ENCODE results near the gene TP53I13.

TP53I13 gene

DNA sequence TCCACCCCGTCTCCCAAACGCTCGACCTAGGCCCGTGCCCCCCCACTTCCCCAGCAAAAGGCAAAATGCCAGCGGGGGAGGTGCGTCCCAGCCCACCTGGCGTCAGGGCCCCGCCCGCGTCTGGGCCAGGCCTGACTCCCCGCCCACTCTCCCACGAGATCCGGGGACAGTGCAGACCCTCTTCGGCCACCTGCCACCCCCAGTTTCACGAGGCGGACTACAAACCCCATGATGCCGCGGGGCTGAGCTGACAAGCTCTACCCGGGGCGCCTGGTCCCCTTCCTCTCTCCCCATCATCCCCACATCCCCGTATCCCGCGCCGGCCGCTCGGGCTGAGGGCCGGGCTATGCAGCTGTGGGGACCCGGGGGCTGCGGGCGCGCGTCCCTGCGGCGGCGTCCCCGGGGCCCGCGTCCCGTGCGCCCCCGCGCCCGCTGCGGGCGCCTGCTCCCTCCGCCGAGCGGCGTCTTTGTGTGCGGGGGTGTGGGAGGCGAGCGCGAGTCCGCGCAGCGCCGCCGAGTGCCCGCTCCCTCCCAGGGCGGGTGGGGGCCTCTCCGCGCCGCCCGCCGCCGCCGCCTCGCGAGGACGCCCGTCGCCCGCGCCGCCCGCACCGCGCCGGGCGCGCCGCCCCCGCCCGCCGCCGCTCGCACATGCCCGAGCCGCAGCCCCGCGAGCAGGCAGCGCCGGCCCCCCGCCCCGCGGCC, 24.5 kb downstream of the TP53I13 start, which contains the start of gene ANKRD13B:
ANKRD13B (plus strand) TSS at position 283 of the 702 bp plus-strand sequence. CDS start 490 bp downstream, outside the sequence.
- Histone ChIP-seq H2AK5ac (ENCODE audit: low read depth, low read length) (peak within 1 kb of the TSS; percentile 83), H3K4me2 (ENCODE audit: insufficient read depth, low read length, poor library complexity, severe bottlenecking) (peak within 1 kb of the TSS; percentile 97), H3K9me3 (replicated peaks in 1 of 2; ENCODE audit: control insufficient read depth in 2 of 2, insufficient read depth in 1 of 2, low read depth in 1 of 2, low read length in 2 of 2) (no peaks in the 10 kb centered on the region), H3K9ac (ENCODE audit: low read depth, low read length, poor library complexity) (peak within 1 kb of the TSS; percentile 87), H3K27ac (replicated peaks; ENCODE audit: low read length) (peak within 1 kb of the TSS; percentile 0), H2BK15ac (ENCODE audit: low read length) (peak within 1 kb of the TSS; percentile 65), H4K8ac (ENCODE audit: low read depth, low read length) (no peak within 1 kb of the TSS), H2AFZ (ENCODE audit: low read length) (peak within 1 kb of the TSS; percentile 93), H3K27me3 (ENCODE audit: control insufficient read depth in 3 of 3, insufficient read depth in 3 of 3, low read depth in 1 of 3, low read length in 3 of 3) (no peaks in the 10 kb centered on the region), H3K4me1 (ENCODE audit: control insufficient read depth in 2 of 2, insufficient read depth in 1 of 2, low read depth in 1 of 2, low read length in 2 of 2) (peaks cover 53 to 54% of the 10 kb centered on the region in 2 donors), H3K23ac (ENCODE audit: low read depth, low read length, poor library complexity) (peak within 1 kb of the TSS; percentile 90), H2BK12ac (ENCODE audit: low read length) (no peak within 1 kb of the TSS), H4K91ac (ENCODE audit: low read depth, low read length, poor library complexity) (no peak within 1 kb of the TSS), H3K18ac (ENCODE audit: low read length) (peak within 1 kb of the TSS; percentile 78), H3K4me3 (ENCODE audit: low read length in 2 of 2) (peak within 1 kb of the TSS; percentile 66 to 89), H3K79me1 (ENCODE audit: low read depth, low read length) (peaks cover 16% of the 10 kb centered on the region), H3K14ac (ENCODE audit: low read length) (no peak within 1 kb of the TSS), H2BK5ac (ENCODE audit: low read length) (no peak within 1 kb of the TSS), H3K36me3 (replicated peaks in 1 of 2; ENCODE audit: control insufficient read depth in 2 of 2, insufficient read depth in 2 of 2, low read length in 2 of 2) (no peaks in the 10 kb centered on the region), H2BK120ac (ENCODE audit: low read depth, low read length) (peak within 1 kb of the TSS; percentile 57), H3K4ac (ENCODE audit: low read length) (no peak within 1 kb of the TSS)
- DNase-seq (ENCODE audit: low spot score), result no peak
- no CpG with 5 or more reads among the region's 96 CpGs for WGBS, 2 donors (ENCODE audit: extremely low coverage in 2 of 2, insufficient read length in 2 of 2, insufficient replicate concordance in 1 of 2)

DNA sequence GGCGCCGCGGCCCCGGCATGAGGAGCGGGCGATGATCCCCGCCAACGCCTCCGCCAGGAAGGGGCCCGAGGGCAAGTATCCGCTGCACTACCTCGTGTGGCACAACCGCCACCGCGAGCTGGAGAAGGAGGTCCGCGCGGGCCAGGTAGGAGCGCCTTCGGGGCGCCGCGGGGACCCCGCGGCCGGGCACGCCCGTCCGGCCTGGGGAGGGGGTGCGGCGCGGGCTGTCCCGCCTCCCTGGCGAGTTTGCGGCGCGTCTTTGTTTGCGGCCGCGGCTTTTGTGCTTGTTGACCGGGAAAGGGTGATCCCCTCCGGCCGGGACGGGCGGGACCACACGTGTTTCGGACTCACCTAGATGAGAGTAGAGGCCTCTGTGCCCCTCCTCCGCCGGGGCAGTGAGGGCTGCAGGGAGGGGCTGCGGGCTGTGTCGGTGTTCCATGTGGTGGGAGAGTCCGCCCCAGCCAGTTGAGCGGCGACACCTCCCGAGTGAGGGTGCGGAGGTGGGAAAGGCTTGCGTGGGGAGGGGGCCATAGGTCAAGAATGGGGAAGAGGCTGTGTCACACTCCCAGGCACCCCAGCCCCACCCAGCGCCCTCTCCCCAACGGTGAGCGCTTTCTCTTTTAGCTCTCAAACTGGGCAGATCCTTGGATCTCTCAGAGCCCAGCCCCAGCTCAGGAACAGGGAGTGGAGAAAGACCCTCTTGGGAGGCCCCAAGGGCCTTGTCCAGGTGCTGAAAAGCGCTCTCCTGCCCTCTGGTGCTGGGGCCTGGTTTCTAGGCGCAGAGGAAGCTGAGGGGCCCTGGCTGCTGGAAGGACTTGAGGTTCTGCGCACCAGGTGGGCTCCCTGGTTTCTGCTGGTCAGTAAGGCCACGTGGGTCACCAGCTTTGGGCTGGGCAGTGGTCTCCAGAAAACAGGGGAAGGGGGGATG, 25.4 kb downstream of the TP53I13 start:
- H4K8ac ChIP-seq (ENCODE audit: low read depth, low read length), result no peak overlapping the region
- H3K4ac ChIP-seq (ENCODE audit: low read length), result no peak overlapping the region
- H3K36me3 ChIP-seq (replicated peaks in 1 of 2; ENCODE audit: control insufficient read depth in 2 of 2, insufficient read depth in 2 of 2, low read length in 2 of 2), result no peaks in the 10 kb centered on the region
- peak overlapping the region; percentile 41 for H2BK15ac ChIP-seq (ENCODE audit: low read length)
- H2BK5ac ChIP-seq (ENCODE audit: low read length), result no peak overlapping the region
- peaks cover 53 to 54% of the 10 kb centered on the region in 2 donors for H3K4me1 ChIP-seq (ENCODE audit: control insufficient read depth in 2 of 2, insufficient read depth in 1 of 2, low read depth in 1 of 2, low read length in 2 of 2)
- peak overlapping the region; percentile 83 for H2AK5ac ChIP-seq (ENCODE audit: low read depth, low read length)
- H2BK12ac ChIP-seq (ENCODE audit: low read length), result no peak overlapping the region
- H4K91ac ChIP-seq (ENCODE audit: low read depth, low read length, poor library complexity), result no peak overlapping the region
- peak overlapping the region; percentile 93 for H2AFZ ChIP-seq (ENCODE audit: low read length)
- H3K23ac ChIP-seq (ENCODE audit: low read depth, low read length, poor library complexity), result peak overlapping the region; percentile 90
- H3K14ac ChIP-seq (ENCODE audit: low read length), result no peak overlapping the region
- H3K79me1 ChIP-seq (ENCODE audit: low read depth, low read length), result peaks cover 10% of the 10 kb centered on the region
- H3K9ac ChIP-seq (ENCODE audit: low read depth, low read length, poor library complexity), result peak overlapping the region; percentile 87
- H3K18ac ChIP-seq (ENCODE audit: low read length), result peak overlapping the region; percentile 78
- WGBS, 2 donors (ENCODE audit: extremely low coverage in 2 of 2, insufficient read length in 2 of 2, insufficient replicate concordance in 1 of 2), result no CpG with 5 or more reads among the region's 64 CpGs
- no peaks in the 10 kb centered on the region for H3K9me3 ChIP-seq (replicated peaks in 1 of 2; ENCODE audit: control insufficient read depth in 2 of 2, insufficient read depth in 1 of 2, low read depth in 1 of 2, low read length in 2 of 2)
- no peak overlapping the region for H3K27ac ChIP-seq (replicated peaks; ENCODE audit: low read length)
- H3K4me2 ChIP-seq (ENCODE audit: insufficient read depth, low read length, poor library complexity, severe bottlenecking), result peak overlapping the region; percentile 97
- H3K27me3 ChIP-seq (ENCODE audit: control insufficient read depth in 3 of 3, insufficient read depth in 3 of 3, low read depth in 1 of 3, low read length in 3 of 3), result no peaks in the 10 kb centered on the region
- no peak for DNase-seq (ENCODE audit: low spot score)
- H3K4me3 ChIP-seq (ENCODE audit: low read length in 2 of 2), result peak overlapping the region; percentile 66 to 89
- peak overlapping the region; percentile 36 for H2BK120ac ChIP-seq (ENCODE audit: low read depth, low read length)

DNA sequence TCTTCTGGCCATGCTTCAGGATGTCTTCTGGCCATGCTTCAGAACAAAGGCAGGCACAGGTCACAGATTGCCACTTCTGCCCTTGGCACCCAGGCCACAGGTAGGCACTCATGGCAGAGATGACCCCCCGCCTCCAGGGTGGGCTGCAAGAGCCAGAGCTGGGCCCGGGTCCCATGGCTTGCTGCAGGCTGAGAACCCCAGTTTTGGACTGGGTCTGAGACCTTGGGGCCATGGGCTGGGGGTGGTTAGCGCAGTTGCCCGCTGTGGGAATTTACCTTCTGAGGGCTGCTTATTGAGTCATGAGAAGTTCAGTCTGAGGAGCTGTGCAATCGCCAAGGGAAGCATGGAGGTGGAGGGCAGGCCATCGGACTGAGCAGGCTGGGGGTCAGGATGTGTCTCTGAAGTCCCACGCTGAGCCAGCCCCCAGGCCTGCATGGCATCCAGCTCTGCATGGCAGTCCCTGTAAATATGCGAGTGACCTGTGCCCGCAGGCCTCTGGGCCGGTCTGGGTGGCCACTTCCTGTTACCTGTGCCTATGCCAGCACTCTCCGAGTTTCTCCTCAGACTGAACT, 26.1 kb downstream of the TP53I13 start:
- no peak overlapping the region for H3K14ac ChIP-seq (ENCODE audit: low read length)
- peaks cover 8% of the 10 kb centered on the region for H3K79me1 ChIP-seq (ENCODE audit: low read depth, low read length)
- no peak overlapping the region for H2BK12ac ChIP-seq (ENCODE audit: low read length)
- no peaks in the 10 kb centered on the region for H3K36me3 ChIP-seq (replicated peaks in 1 of 2; ENCODE audit: control insufficient read depth in 2 of 2, insufficient read depth in 2 of 2, low read length in 2 of 2)
- H4K8ac ChIP-seq (ENCODE audit: low read depth, low read length), result no peak overlapping the region
- no peak overlapping the region for H2BK120ac ChIP-seq (ENCODE audit: low read depth, low read length)
- H3K27ac ChIP-seq (replicated peaks; ENCODE audit: low read length), result no peak overlapping the region
- peak overlapping the region; percentile 57 for H3K18ac ChIP-seq (ENCODE audit: low read length)
- peak overlapping the region; percentile 31 for H2AK5ac ChIP-seq (ENCODE audit: low read depth, low read length)
- H3K27me3 ChIP-seq (ENCODE audit: control insufficient read depth in 3 of 3, insufficient read depth in 3 of 3, low read depth in 1 of 3, low read length in 3 of 3), result no peaks in the 10 kb centered on the region
- no peak overlapping the region for H3K4ac ChIP-seq (ENCODE audit: low read length)
- H3K9me3 ChIP-seq (replicated peaks in 1 of 2; ENCODE audit: control insufficient read depth in 2 of 2, insufficient read depth in 1 of 2, low read depth in 1 of 2, low read length in 2 of 2), result no peaks in the 10 kb centered on the region
- H2BK15ac ChIP-seq (ENCODE audit: low read length), result peak overlapping the region; percentile 41
- H4K91ac ChIP-seq (ENCODE audit: low read depth, low read length, poor library complexity), result no peak overlapping the region
- no peak for DNase-seq (ENCODE audit: low spot score)
- no CpG with 5 or more reads among the region's 11 CpGs for WGBS, 2 donors (ENCODE audit: extremely low coverage in 2 of 2, insufficient read length in 2 of 2, insufficient replicate concordance in 1 of 2)
- H3K4me1 ChIP-seq (ENCODE audit: control insufficient read depth in 2 of 2, insufficient read depth in 1 of 2, low read depth in 1 of 2, low read length in 2 of 2), result peaks cover 54% of the 10 kb centered on the region in 2 donors
- peak overlapping the region; percentile 5 for H3K23ac ChIP-seq (ENCODE audit: low read depth, low read length, poor library complexity)
- H3K4me3 ChIP-seq (ENCODE audit: low read length in 2 of 2), result peak overlapping the region in 1 of 2 donors; percentile 66
- no peak overlapping the region for H2AFZ ChIP-seq (ENCODE audit: low read length)
- H3K4me2 ChIP-seq (ENCODE audit: insufficient read depth, low read length, poor library complexity, severe bottlenecking), result peak overlapping the region; percentile 97
- H3K9ac ChIP-seq (ENCODE audit: low read depth, low read length, poor library complexity), result no peak overlapping the region
- H2BK5ac ChIP-seq (ENCODE audit: low read length), result no peak overlapping the region
